HG03108 (cell line): Measurements from ENCODE around the gene TBX15.

Experiments
- ATAC-seq: cut with Tn5 transposase; IDR thresholded peaks from one replicate; pipeline ENCODE4 v1.9.1; 2021; ENCODE audit warnings: moderate library complexity; ENCODE audit not compliant: unreplicated experiment

The TBX15 gene

DNA sequence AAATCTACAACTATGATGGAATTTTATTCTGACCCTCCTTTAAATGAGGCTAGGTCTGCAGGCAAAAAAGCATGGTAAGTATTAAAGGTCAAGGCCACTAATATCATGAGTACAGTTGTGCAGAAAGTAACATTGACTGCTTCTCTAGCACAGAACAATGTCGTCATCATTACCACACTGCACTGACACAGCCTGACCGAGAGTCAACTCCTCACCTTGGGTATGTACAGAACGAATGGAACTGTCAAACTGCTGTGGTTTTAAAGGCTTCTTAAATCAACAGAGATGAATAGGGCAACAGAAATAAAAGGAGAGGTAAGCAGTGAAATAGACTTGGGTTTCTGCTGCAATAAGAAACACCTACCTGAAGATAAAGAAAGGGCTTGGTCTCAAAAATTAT, 88.8 kb downstream of the TBX15 start:
- no peak for ATAC-seq

DNA sequence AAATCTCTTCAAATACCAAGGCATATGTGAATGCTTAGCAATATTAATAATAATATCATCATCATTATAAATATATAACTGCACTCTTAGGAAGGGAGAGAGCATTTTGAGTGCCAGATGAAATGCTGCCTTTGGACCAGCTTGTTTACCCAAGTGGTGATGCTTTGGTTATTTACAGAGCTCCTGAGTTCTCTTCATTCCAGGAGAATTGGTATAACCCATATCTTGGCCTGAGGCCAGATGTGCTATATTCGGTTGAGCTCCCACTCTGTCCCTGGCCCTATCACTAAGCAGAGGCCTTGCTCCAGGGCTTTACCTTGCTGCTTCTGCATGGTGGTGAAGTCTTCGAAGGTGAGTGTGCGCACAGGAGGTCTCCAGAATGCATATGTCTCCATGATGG, 89.4 kb downstream of the TBX15 start:
- ATAC-seq = no peak

DNA sequence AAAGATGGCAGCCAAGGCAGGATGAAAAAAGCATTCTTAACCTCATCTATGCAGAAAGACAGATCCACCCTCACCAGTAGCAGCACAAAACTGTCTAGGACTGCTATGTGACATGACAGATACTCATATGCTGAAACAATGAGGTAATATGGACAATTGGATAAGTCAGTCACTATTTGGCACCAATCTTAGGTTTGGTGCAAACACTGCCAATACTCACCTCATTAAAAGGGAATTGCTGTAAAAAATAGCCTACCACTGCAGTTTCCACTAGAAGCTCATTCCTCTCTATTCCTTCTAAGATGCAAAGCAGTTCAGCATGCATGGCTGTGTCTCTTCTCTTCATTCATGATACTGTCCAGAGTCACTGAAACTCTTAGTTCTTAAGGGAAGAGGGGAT, 91.7 kb downstream of the TBX15 start:
- no peak for ATAC-seq

GRCh38 chr1:118894836-118895235, 93.3 kb downstream of the TBX15 start:
- ATAC-seq = no peak

GRCh38 chr1:118890851-118891384, 97.2 kb downstream of the TBX15 start:
- ATAC-seq = no peak

DNA sequence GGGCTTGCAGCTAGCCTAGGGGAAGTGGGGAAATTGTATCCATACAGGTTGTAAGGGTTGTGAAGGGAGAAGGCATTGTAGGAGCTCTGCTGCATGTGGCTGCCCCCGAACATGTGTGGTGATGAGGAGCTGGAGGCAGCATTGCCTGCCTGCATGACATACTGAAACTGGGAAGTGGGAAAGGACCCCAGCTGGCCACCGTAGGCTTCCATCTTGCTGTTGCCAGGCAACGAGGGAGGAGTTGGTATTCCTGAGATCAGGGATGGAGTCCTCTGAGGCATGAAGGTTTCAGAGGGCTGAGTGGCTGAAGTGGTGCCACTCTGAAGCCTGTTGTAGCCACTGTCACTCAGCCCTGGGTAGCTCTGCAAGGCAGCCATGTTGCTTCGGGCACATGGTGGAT, 103.2 kb downstream of the TBX15 start:
- no peak for ATAC-seq

- no peak for ATAC-seq
Observed at GRCh38 chr1:118881751-118882150, 106.4 kb downstream of the TBX15 start.

DNA sequence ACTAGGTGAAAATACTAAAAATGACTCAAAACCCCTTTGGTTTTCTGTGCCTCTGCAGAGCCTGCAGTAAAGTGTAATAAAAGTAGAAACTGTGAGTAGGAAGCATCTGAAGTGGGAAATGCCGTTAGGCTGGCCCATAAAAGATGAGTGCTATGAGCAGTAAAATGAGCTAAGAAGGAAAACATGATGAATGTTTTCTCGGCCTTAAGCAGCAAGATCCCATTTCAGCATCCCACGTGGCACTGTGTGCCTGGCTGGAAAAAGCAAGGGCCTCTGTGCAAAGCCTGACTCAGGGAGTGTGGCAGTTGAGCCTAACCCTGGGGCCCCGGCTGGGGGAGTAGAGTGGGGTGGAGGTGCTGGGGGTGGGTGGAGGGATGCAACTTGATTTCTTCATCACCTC, 109.5 kb downstream of the TBX15 start:
- no peak for ATAC-seq

GRCh38 chr1:118877668-118878396, 110.3 kb downstream of the TBX15 start:
- no peak for ATAC-seq

- no peak for ATAC-seq
Observed at GRCh38 chr1:118871582-118872171, 116.5 kb downstream of the TBX15 start.

GRCh38 chr1:118868387-118868786, 119.8 kb downstream of the TBX15 start:
- no peak for ATAC-seq

- no peak for ATAC-seq
Observed at GRCh38 chr1:118866330-118866729, 121.8 kb downstream of the TBX15 start.

- ATAC-seq = no peak
Observed at GRCh38 chr1:118863688-118864087, 124.5 kb downstream of the TBX15 start.

DNA sequence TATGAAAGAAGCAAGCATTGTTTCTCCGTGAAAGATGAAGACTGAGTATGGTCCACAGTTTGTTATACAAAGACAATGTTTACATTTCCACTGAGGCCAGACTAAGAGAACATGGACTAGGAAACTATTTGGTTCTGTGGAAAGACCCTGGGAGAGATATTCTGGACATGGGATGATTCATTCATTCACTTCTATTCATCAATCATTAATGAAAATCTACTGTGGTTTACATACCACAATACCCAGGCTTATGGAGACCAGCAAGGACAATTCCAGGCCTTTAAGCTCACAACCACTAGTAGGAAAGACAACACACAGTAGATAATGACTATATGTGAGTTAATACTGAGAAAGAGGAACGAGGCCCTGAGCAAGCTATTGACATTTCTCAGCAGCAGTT, 125.4 kb downstream of the TBX15 start:
- ATAC-seq = no peak

- no peak for ATAC-seq
Observed at GRCh38 chr1:118861216-118861615, 126.9 kb downstream of the TBX15 start.

GRCh38 chr1:118859999-118860398, 128.1 kb downstream of the TBX15 start:
- no peak for ATAC-seq

DNA sequence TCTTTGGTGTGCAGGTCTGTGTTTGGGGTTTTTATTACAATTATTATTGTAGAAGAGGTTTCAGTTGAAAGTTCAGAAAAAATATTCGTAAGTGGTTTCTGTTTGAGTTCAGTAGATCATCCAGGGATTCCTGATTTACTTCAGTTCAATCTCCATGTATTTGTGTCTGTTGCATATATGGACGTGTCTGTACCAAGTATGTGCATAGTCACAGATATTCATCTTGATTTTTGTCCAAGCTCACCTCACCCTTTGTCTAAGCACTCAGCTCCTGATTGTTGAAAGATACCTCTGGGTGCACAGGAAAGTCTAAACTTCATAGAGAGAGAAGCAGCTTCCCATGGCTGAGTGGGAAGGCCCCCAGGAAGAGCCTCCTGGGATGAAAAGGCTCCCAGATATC, 141.7 kb downstream of the TBX15 start:
- no peak for ATAC-seq

GRCh38 chr1:118842452-118843201, 145.5 kb downstream of the TBX15 start:
- no peak for ATAC-seq

DNA sequence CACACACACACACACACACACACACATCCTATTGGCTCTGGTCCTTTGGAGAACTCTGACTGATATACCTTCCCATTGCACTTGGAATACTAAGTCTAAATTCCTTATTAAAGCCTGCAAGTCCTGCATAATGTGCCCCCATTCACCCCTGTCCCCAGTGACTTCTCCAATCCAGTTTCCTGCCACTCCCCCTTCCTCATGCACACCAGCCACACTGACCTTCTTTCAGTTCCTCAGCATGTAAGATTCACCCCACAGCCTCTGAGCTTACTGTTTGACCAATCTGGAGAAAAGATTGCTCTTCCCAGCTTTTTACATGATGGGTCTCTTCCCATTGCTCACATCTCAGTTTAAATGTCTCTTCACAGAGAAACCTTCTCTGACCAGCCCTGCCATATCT, 146.6 kb downstream of the TBX15 start:
- no peak for ATAC-seq
